Measurements from ENCODE around the gene COTL1.

DNA sequence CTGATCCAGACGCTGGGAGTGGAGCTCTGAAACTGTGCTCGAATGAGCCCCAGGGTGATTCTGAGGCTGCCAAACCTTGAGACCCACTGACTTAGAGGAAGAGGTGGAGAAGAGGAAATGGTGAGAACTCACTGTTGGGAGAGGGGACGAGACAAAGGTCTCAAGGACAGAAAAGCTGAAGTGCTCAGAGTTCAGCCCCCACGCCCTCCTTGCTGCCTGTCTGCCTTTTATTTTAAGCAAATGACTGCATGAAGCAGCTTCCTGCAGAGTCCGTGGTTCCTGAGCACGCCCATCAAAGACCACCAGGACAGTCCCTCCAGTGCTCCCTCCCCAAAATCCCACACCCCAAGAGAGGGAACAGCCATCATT lies 20.4 kb downstream of the COTL1 start:
- TF ChIP-seq, protein P1, sequence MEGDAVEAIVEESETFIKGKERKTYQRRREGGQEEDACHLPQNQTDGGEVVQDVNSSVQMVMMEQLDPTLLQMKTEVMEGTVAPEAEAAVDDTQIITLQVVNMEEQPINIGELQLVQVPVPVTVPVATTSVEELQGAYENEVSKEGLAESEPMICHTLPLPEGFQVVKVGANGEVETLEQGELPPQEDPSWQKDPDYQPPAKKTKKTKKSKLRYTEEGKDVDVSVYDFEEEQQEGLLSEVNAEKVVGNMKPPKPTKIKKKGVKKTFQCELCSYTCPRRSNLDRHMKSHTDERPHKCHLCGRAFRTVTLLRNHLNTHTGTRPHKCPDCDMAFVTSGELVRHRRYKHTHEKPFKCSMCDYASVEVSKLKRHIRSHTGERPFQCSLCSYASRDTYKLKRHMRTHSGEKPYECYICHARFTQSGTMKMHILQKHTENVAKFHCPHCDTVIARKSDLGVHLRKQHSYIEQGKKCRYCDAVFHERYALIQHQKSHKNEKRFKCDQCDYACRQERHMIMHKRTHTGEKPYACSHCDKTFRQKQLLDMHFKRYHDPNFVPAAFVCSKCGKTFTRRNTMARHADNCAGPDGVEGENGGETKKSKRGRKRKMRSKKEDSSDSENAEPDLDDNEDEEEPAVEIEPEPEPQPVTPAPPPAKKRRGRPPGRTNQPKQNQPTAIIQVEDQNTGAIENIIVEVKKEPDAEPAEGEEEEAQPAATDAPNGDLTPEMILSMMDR (IDR thresholded peaks at IDR 0.05) = no peak
- TF ChIP-seq POLR2A (IDR thresholded peaks at IDR 0.05) (no peak), EP300 (IDR thresholded peaks at IDR 0.05) (no peak)

Data from ovary (tissue), 3 donors.